ENCODE results near the gene NSUN4. TPM values are rescaled to one million over a fixed set of nuclear protein-coding genes. Genes with fewer than 3 reads are reported as not detected.

NSUN4 gene
- 16.7 and 26.4 TPM in 2 replicates for total RNA-seq

GRCh38 chr1:46340404-46341221 is at the start of gene NSUN4:
Gene NSUN4, plus strand, starts transcription at chr1:46340807. Its CDS starts 20 bp downstream, at chr1:46340827.

GRCh38 chr1:46303038-46303871 is 37.4 kb upstream of the NSUN4 start, which contains the start of the genes LRRC41 and UQCRH:
Gene LRRC41, minus strand, starts transcription at chr1:46303616. Its CDS starts 294 bp downstream, at chr1:46303322.
Gene UQCRH, plus strand, starts transcription at chr1:46303698. Its CDS starts 69 bp downstream, at chr1:46303767.

DNA sequence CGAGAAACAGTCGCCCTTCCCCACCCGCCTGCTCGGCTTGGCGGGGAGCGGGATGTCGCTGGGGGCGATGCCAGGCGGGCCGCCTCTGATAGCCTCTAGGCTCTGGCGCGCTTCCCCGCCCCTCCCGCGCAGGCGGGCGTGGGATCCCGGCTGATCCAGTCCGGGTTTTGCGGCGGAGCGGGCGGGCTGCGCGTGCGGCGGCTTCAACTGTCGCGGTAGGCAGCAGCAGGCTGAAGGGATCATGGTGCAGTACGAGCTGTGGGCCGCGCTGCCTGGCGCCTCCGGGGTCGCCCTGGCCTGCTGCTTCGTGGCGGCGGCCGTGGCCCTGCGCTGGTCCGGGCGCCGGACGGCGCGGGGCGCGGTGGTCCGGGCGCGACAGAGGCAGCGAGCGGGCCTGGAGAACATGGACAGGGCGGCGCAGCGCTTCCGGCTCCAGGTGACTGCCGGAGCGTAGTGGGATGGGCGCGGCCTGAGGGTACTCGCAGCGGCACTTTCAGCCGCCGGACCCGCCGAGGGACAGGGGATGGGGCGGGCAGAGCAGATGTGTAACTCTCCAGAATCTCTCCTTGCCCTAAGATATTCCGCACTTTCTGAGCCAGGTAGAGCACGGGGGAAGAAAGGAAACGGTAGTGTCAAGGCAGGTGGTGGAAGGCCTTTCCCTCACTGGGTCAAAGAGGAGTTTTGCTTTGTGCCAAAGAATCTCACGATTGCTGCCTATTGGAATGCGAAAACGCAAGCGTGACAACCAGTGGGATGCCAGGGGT is 53.7 kb downstream of the NSUN4 start, which contains the start of gene FAAH:
FAAH (plus strand) TSS at position 210 of the 764 bp plus-strand sequence; CDS start at position 242, 32 bp downstream.

Other genes starting within 250 kb of the NSUN4 start
- 3.8 TPM in 2 replicates for gene PIK3R3, start 208.2 kb upstream of the NSUN4 start, total RNA-seq
- gene TSPAN1, start 165.7 kb upstream of the NSUN4 start, total RNA-seq = 0.73 and 0.78 TPM in 2 replicates
- gene P3R3URF, start 164.3 kb upstream of the NSUN4 start, total RNA-seq = not detected in 2 replicates
- gene POMGNT1, start 142.4 kb upstream of the NSUN4 start, total RNA-seq = 85.2 and 133 TPM in 2 replicates
- 5.3 and 7.7 TPM in 2 replicates for gene LURAP1, start 137.5 kb upstream of the NSUN4 start, total RNA-seq
- gene RAD54L, start 93.0 kb upstream of the NSUN4 start, total RNA-seq = 1.8 and 2.5 TPM in 2 replicates
- gene LRRC41, start 37.2 kb upstream of the NSUN4 start, total RNA-seq = 98.1 and 98.3 TPM in 2 replicates
- gene UQCRH, start 37.1 kb upstream of the NSUN4 start, total RNA-seq = 118 and 163 TPM in 2 replicates
- gene FAAH, start 53.5 kb downstream of the NSUN4 start, total RNA-seq = 0.72 and 1.9 TPM in 2 replicates
- not detected in 2 replicates for gene DMBX1, start 149.0 kb downstream of the NSUN4 start, total RNA-seq
- gene KNCN, start 210.8 kb downstream of the NSUN4 start, total RNA-seq = not detected in 2 replicates